C4-2B (cell line): ENCODE measurements around the gene TSPAN15.

Experiments
- H3K27ac ChIP-seq: fragments of 450-650 bp; 2 replicates; pipeline ENCODE4 v1.5.1; 2017
- ZFX ChIP-seq: fragments of 450-650 bp; IDR thresholded peaks from 2 replicates; pipeline ENCODE4 v1.6.1; 2017
- TF ChIP-seq, protein P1 (sequence below): fragments of 450-650 bp; conservative IDR thresholded peaks from 2 replicates; pipeline ENCODE4 v1.5.1; 2017; ENCODE audit warnings: mild to moderate bottlenecking

The TSPAN15 gene

DNA sequence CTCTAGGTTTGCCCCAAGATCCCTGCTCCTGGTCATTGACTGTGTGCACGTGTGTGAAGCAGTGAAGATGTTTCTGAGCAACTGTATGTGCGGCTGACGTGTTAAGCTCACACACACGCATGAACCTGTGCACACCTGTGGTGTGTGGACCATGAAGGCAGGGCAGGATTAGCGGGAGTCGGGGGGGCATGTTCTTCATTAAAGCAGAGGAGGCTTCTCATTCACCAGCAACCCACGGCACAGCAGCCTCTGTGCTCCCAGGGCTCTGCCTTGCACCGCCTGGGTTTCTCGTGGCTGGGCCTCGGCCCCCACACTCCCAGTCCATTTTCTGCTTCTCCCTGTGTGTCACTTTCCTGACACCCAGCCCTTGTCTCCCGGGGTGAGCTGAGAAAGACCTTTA, 33.7 kb upstream of the TSPAN15 start:
- no peak overlapping the region for H3K27ac ChIP-seq
- no peak for TF ChIP-seq ZFX
- TF ChIP-seq, protein P1, sequence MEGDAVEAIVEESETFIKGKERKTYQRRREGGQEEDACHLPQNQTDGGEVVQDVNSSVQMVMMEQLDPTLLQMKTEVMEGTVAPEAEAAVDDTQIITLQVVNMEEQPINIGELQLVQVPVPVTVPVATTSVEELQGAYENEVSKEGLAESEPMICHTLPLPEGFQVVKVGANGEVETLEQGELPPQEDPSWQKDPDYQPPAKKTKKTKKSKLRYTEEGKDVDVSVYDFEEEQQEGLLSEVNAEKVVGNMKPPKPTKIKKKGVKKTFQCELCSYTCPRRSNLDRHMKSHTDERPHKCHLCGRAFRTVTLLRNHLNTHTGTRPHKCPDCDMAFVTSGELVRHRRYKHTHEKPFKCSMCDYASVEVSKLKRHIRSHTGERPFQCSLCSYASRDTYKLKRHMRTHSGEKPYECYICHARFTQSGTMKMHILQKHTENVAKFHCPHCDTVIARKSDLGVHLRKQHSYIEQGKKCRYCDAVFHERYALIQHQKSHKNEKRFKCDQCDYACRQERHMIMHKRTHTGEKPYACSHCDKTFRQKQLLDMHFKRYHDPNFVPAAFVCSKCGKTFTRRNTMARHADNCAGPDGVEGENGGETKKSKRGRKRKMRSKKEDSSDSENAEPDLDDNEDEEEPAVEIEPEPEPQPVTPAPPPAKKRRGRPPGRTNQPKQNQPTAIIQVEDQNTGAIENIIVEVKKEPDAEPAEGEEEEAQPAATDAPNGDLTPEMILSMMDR = no peak

DNA sequence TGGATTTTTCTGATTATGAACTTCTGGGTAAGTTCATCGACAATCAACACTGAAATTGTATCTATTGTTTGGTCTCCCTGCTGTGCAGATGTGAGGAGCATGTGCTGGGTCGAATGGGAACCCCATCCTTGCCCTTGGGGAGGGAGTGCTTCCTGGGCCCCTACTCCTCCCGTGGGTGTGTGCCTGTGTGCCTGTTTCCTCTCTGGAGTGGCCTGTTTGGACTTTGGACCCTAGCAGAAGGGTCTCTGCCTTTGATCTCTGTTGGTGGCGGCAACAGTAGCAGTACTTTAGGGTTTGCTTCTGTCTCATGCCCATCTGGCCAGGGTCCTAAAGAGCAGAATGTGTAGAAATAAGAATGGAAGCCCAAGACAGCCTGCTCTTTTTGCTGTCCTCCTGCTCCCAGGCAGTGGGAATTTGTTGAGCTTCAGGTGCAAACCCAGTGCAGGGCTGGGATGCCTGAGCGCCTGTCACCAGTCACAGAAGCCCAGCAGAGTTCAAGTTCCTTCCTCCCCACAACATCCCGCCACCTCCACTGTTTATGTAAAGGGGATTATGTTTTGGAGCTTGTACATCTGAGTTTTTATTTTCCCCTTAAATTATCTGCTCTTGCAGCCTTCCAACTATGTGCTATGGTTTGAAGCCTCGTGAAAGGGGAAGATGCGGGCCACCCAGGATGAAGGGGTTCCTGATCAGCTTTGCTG, 33.1 kb upstream of the TSPAN15 start:
- TF ChIP-seq, protein P1 = no peak
- TF ChIP-seq ZFX = no peak
- H3K27ac ChIP-seq = no peak overlapping the region

DNA sequence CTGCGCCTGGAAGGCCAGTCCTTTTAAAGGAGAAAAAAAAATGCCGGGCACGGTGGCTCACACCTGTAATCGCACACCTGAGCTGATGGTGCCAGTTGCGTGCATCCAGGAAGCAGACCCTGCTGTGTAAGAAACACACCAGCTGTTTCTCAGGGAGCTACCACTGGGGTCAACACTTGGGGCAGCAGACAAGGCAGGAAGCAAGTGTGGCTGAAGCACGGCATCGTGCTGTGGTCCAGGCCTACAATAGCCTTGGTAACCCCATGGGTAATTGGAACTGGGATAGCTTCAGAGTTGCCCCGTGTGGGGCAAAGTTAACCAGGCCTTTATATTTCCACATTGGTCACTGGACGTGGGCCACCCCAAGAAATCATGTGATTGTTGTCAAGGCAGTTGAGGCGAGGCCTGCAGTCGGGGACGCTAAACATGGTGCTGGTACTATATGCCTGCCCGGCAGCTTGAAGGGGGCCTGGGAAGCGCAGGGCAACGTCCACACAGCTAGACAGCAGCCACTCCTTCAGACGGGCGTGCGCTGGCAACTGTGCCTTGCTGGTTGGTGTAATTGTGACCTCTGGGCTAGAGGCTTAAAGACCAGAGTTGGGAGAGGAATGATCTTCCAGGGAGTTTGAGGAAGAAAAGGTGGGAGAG, 32.0 kb upstream of the TSPAN15 start:
- TF ChIP-seq, protein P1 = no peak
- no peak for TF ChIP-seq ZFX
- H3K27ac ChIP-seq = no peak overlapping the region

DNA sequence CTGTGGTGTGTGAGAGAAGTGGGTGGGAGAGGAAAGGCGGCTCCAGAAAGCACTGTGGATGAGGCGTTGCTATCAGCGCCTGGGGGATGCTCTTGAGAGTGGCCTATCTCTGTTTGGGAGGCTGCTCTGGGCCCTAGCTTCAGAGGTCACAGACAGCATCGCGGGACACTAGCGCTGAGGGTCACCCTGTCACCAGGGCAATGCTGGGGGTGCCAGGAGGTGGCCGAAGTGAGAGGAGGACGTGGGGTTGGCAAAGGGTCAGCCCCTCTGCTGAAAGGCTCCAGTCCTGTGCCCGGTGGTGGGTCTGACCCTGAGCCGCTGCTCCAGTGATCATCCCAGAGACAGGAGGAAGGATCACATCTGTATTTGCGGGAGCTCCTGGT, 31.5 kb upstream of the TSPAN15 start:
- no peak overlapping the region for H3K27ac ChIP-seq
- TF ChIP-seq, protein P1 = no peak
- TF ChIP-seq ZFX = no peak

DNA sequence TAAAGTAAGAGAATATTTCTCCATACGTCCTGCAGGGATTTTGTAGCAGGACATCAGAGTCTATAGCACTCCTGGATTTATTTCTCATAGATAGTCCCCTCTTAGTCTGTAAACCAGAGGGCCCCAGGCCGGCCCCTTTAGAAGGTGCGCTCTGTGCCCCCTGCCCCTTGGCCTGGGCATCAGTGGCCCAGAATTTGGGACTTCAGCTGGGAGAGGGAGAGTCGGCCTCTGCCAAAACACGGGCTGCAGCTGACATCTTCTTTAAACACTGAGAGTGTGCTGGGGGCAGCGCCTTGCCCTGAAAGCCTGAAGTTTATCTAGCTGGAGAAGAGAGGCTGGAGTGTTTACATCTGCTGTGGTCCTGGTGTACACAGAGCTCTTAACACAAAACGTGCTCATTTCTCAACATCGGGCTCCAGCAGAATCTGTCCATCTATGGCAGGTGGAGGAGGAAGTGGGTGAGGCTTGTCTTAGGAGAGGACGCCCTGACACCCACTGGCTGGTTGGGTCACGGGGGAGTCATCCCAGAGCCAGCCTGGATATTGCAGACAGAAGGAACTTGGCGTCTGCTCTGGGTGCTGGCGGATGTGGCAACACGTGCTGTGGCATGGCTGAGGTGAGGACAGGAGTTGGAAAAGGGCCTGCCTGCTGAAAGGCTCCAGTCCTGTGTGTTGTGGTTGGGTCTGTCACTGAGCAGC, 29.5 kb upstream of the TSPAN15 start:
- TF ChIP-seq, protein P1 = no peak
- TF ChIP-seq ZFX = no peak
- no peak overlapping the region for H3K27ac ChIP-seq

DNA sequence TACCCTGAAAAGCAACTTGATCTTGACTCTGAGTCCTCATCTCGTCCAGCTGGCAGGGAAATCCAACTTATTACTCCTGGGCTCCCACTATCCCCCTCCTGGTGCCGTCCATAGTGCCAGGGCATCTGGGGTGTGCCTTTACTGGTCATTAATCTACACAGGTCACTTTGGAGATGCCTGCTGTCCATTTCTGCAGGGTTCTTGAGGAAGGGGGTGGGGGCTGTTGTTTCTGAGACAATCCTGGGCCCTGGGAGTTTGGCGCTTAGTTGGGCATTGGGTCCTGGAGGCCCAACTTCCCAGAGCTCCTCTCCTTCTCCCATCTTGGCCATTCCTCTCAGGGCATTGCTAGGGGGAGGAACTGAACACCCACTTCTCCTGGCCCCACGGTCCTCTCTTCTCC, 28.6 kb upstream of the TSPAN15 start:
- TF ChIP-seq, protein P1 = no peak
- no peak overlapping the region for H3K27ac ChIP-seq

DNA sequence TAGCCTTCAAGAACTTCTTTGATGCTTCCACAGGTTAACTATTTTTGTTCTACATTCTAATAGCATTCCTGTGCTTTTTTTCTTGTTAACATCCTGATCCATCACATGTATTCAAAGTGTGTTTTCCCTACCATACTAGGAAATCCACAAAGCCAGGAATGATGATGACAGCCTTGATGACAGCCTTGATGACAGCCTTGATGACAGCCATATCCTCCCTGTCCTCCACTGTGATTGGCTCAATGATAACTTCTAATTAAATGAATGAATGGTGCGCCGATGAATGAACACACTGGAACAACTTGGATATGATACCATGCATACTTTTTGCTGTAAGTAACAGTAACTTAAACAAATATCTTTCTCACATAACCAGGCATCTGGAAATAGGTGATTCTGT, 26.2 kb upstream of the TSPAN15 start:
- H3K27ac ChIP-seq = peak overlapping the region; percentile 76; the same call in 1 of the 2 replicates

More for the DNA sequence above, 26.2 kb upstream of the TSPAN15 start:
- TF ChIP-seq ZFX = no peak
- TF ChIP-seq, protein P1 = no peak
